DOHH2 (cell line): Measurements from ENCODE around the gene MAP6D1.

ENCODE experiments used
- H3F3A ChIP-seq: fragments of 200-600 bp; sonication (generic), shearing (Covaris generic); 2 replicates; pipeline ENCODE4 v1.6.0; 2016; ENCODE audit warnings: antibody characterized with exemption, mild to moderate bottlenecking; ENCODE audit not compliant: control insufficient read depth, insufficient read depth
- H3K27ac ChIP-seq: fragments of 200-600 bp; sonication (generic); 2 replicates; pipeline ENCODE4 v1.5.1; 2014; ENCODE audit warnings: low read depth, mild to moderate bottlenecking, low read length, moderate library complexity
- H3K27me3 ChIP-seq: fragments of 200-600 bp; sonication (generic); 2 replicates; pipeline ENCODE4 v1.6.1; 2014; ENCODE audit warnings: mild to moderate bottlenecking, low read length, mixed read lengths; ENCODE audit not compliant: control insufficient read depth
- H3K36me3 ChIP-seq: fragments of 200-600 bp; sonication (generic); 2 replicates; pipeline ENCODE4 v1.6.1; 2014; ENCODE audit warnings: mild to moderate bottlenecking, low read length, moderate library complexity, mixed read lengths; ENCODE audit not compliant: control insufficient read depth
- H3K4me1 ChIP-seq: fragments of 200-600 bp; sonication (generic); 2 replicates; pipeline ENCODE4 v1.6.1; 2014; ENCODE audit warnings: mild to moderate bottlenecking, low read length, mixed read lengths; ENCODE audit not compliant: control insufficient read depth
- H3K4me2 ChIP-seq: fragments of 200-600 bp; sonication (generic); 2 replicates; pipeline ENCODE4 v1.6.0; 2014; ENCODE audit warnings: mild to moderate bottlenecking, low read length, moderate library complexity
- H3K4me3 ChIP-seq: fragments of 200-600 bp; sonication (generic); 2 replicates; pipeline ENCODE4 v1.5.1; 2014; ENCODE audit warnings: mild to moderate bottlenecking, low read length, mixed read lengths
- H3K79me2 ChIP-seq: fragments of 200-600 bp; sonication (generic); 2 replicates; pipeline ENCODE4 v1.6.1; 2014; ENCODE audit warnings: mild to moderate bottlenecking, low read length, mixed read lengths; ENCODE audit not compliant: control insufficient read depth
- H3K9me2 ChIP-seq: fragments of 200-600 bp; sonication (generic); replicated peaks from 2 replicates; pipeline ENCODE4 v1.6.1; 2014; ENCODE audit warnings: mild to moderate bottlenecking, low read length, mixed read lengths; ENCODE audit not compliant: control insufficient read depth
- H3K9me3 ChIP-seq: fragments of 200-600 bp; sonication (generic); 2 replicates; pipeline ENCODE4 v1.6.1; 2014; ENCODE audit warnings: antibody characterized with exemption, low read length, mixed read lengths; ENCODE audit not compliant: control insufficient read depth, insufficient read depth
- H4K20me1 ChIP-seq: fragments of 200-600 bp; sonication (generic); 2 replicates; pipeline ENCODE4 v1.6.0; 2014; ENCODE audit warnings: low read depth, mild to moderate bottlenecking, antibody characterized with exemption, low read length, moderate library complexity; ENCODE audit not compliant: control insufficient read depth, insufficient read depth
- CTCF ChIP-seq: fragments of 200-600 bp; sonication (generic); IDR thresholded peaks from one replicate; pipeline ENCODE4 v1.5.1; 2014; ENCODE audit warnings: antibody characterized with exemption, mild to moderate bottlenecking, low read depth, low read length; ENCODE audit not compliant: poor library complexity, severe bottlenecking
- EZH2phosphoT487 ChIP-seq: fragments of 200-600 bp; sonication (generic); IDR thresholded peaks from 2 replicates; pipeline ENCODE4 v1.6.1; 2017; ENCODE audit warnings: borderline replicate concordance, mild to moderate bottlenecking, antibody characterized with exemption, low read length, moderate library complexity, mixed read lengths

Gene MAP6D1

GRCh38 chr3:183799461-183799860 is 25.9 kb downstream of the MAP6D1 start:
- no peaks in the 10 kb centered on the region for H3K4me1 ChIP-seq
- no peaks in the 10 kb centered on the region for H3K27me3 ChIP-seq
- no peak overlapping the region for H3K4me2 ChIP-seq
- peaks cover 2% of the 10 kb centered on the region; the same call in 1 of the 2 replicates for H3F3A ChIP-seq
- H3K27ac ChIP-seq, result no peak overlapping the region
- H3K9me3 ChIP-seq, result no peaks in the 10 kb centered on the region
- no peaks in the 10 kb centered on the region for H3K79me2 ChIP-seq
- no peaks in the 10 kb centered on the region for H3K9me2 ChIP-seq
- TF ChIP-seq EZH2phosphoT487, result no peak
- TF ChIP-seq CTCF, result no peak
- no peaks in the 10 kb centered on the region for H4K20me1 ChIP-seq
- peaks cover 79% of the 10 kb centered on the region for H3K36me3 ChIP-seq
- H3K4me3 ChIP-seq, result no peak overlapping the region

GRCh38 chr3:183797996-183798395 is 27.4 kb downstream of the MAP6D1 start:
- no peak overlapping the region for H3K4me2 ChIP-seq
- no peaks in the 10 kb centered on the region for H3K9me2 ChIP-seq
- no peaks in the 10 kb centered on the region for H3K27me3 ChIP-seq
- H4K20me1 ChIP-seq, result no peaks in the 10 kb centered on the region
- no peaks in the 10 kb centered on the region for H3K9me3 ChIP-seq
- H3K4me1 ChIP-seq, result no peaks in the 10 kb centered on the region
- H3K36me3 ChIP-seq, result peaks cover 76% of the 10 kb centered on the region
- peaks cover 2% of the 10 kb centered on the region; the same call in 1 of the 2 replicates for H3F3A ChIP-seq
- no peak overlapping the region for H3K27ac ChIP-seq
- TF ChIP-seq CTCF, result no peak
- no peak overlapping the region for H3K4me3 ChIP-seq
- no peaks in the 10 kb centered on the region for H3K79me2 ChIP-seq

GRCh38 chr3:183796372-183796771 is 29.0 kb downstream of the MAP6D1 start:
- no peak overlapping the region for H3K4me3 ChIP-seq
- no peaks in the 10 kb centered on the region for H4K20me1 ChIP-seq
- TF ChIP-seq EZH2phosphoT487, result no peak
- no peak for TF ChIP-seq CTCF
- peaks cover 78% of the 10 kb centered on the region for H3K36me3 ChIP-seq
- no peak overlapping the region for H3K27ac ChIP-seq
- H3K27me3 ChIP-seq, result no peaks in the 10 kb centered on the region
- H3K9me2 ChIP-seq, result no peaks in the 10 kb centered on the region
- H3K79me2 ChIP-seq, result no peaks in the 10 kb centered on the region
- H3K4me2 ChIP-seq, result no peak overlapping the region
- H3K4me1 ChIP-seq, result no peaks in the 10 kb centered on the region
- no peaks in the 10 kb centered on the region for H3K9me3 ChIP-seq
- peaks cover 2% of the 10 kb centered on the region; the same call in 1 of the 2 replicates for H3F3A ChIP-seq

- H3K9me2 ChIP-seq, result no peaks in the 10 kb centered on the region
- H4K20me1 ChIP-seq, result no peaks in the 10 kb centered on the region
- H3K4me2 ChIP-seq, result no peak overlapping the region
- H3K4me1 ChIP-seq, result no peaks in the 10 kb centered on the region
- no peaks in the 10 kb centered on the region for H3K9me3 ChIP-seq
- no peaks in the 10 kb centered on the region for H3K27me3 ChIP-seq
- TF ChIP-seq EZH2phosphoT487 (no peak), CTCF (no peak)
- H3K36me3 ChIP-seq, result peaks cover 80% of the 10 kb centered on the region
- no peaks in the 10 kb centered on the region for H3K79me2 ChIP-seq
- H3K4me3 ChIP-seq, result no peak overlapping the region
- H3F3A ChIP-seq, result peaks cover 2% of the 10 kb centered on the region; the same call in 1 of the 2 replicates
- H3K27ac ChIP-seq, result no peak overlapping the region
Observed at GRCh38 chr3:183794452-183794851, 30.9 kb downstream of the MAP6D1 start.
